GM18520 (cell line): ENCODE measurements around the gene ARHGAP35.
"Not testable (repeated sequence)": the region's sequence is repeated elsewhere in the genome, so short reads cannot be mapped to it uniquely, and the experiment has no call there.

Experiments used
- ATAC-seq: cut with Tn5 transposase; IDR thresholded peaks from one replicate; pipeline ENCODE4 v1.9.1; 2021; ENCODE audit not compliant: unreplicated experiment

The ARHGAP35 gene

GRCh38 chr19:46860846-46861690, at the start of gene ARHGAP35:
ARHGAP35 (plus strand) TSS chr19:46860997; CDS start chr19:46918676, 57,679 bp downstream.
- ATAC-seq = no peak

- ATAC-seq = no peak
Observed at GRCh38 chr19:46812977-46813838, 47.6 kb upstream of the ARHGAP35 start.

- ATAC-seq = no peak
Observed at GRCh38 chr19:46813839-46814358, 46.9 kb upstream of the ARHGAP35 start.

- ATAC-seq = no peak
Observed at GRCh38 chr19:46815833-46816627, 44.8 kb upstream of the ARHGAP35 start.

- ATAC-seq = no peak
Observed at GRCh38 chr19:46818812-46819211, 42.0 kb upstream of the ARHGAP35 start.

- no peak for ATAC-seq
Observed at GRCh38 chr19:46821512-46822409, 39.0 kb upstream of the ARHGAP35 start.

- not testable (repeated sequence) for ATAC-seq
Observed at GRCh38 chr19:46822410-46822787, 38.4 kb upstream of the ARHGAP35 start.

- ATAC-seq = no peak
Observed at GRCh38 chr19:46823049-46823448, 37.7 kb upstream of the ARHGAP35 start.

- ATAC-seq = no peak
Observed at GRCh38 chr19:46824890-46825730, 35.7 kb upstream of the ARHGAP35 start.

- ATAC-seq = no peak
Observed at GRCh38 chr19:46825731-46826055, 35.1 kb upstream of the ARHGAP35 start.

- no peak for ATAC-seq
Observed at GRCh38 chr19:46828484-46828883, 32.3 kb upstream of the ARHGAP35 start.

- ATAC-seq = no peak
Observed at GRCh38 chr19:46830864-46831263, 29.9 kb upstream of the ARHGAP35 start.

GRCh38 chr19:46834121-46834520, 26.7 kb upstream of the ARHGAP35 start:
- ATAC-seq = no peak

- no peak for ATAC-seq
Observed at GRCh38 chr19:46834984-46835383, 25.8 kb upstream of the ARHGAP35 start.

GRCh38 chr19:46838160-46838559, 22.6 kb upstream of the ARHGAP35 start:
- no peak for ATAC-seq

GRCh38 chr19:46839752-46840497, 20.9 kb upstream of the ARHGAP35 start:
- no peak for ATAC-seq

- ATAC-seq = no peak
Observed at GRCh38 chr19:46840498-46840942, 20.3 kb upstream of the ARHGAP35 start.

- no peak for ATAC-seq
Observed at GRCh38 chr19:46841458-46842083, 19.2 kb upstream of the ARHGAP35 start.
